Measurements from ENCODE around the gene FYCO1. TPM values are rescaled to one million over a fixed set of nuclear protein-coding genes. Genes with fewer than 3 reads are reported as not detected.

FYCO1 gene
- polyA plus RNA-seq, 1 experiment = 14.2 TPM

DNA sequence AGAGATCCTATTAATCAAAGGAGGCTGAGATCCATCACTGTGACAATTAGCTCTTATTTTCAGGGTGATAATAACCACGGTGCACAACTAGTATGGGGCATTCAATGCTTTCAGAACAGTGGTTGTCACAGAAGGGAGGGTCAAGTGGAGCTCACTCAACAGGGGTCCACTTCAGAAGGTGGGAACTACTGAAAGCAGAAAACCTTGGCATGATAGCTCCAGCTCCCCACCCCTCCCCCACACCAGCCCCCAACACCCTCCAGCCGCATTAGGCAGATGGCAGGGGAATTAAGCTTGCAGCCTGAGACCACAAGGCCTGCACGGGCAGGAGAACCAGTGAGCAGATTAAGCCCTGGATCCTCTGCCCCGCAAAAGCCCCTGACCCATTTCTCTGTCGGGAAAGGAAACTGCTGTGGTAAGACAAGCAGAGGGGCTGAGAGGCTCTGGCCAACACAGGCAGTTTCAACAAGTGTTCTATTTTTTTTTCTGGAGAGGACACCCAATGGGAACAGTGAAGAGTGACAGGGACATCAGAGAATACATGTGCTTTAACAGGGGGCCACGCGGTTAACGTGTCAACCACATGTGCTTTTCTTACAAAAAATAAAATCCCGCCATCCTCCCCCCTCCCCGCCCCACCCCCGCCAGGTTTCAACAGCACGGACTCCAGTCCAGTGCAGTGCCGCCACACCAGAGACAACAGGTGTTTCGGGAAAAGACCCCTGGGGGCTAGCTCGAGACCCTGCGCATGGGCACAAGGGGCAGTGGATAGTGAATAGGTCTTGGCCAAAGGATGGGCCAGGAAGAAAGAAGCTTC is 997 bp downstream of the FYCO1 start:
- ChIA-PET CTCF (interaction anchor here (1.0 to 2.3 kb wide), 2 partner anchors 11 to 30 kb away, joined by 3 to 8 read pairs; no protein-coding TSS in a partner anchor), POLR2A (interaction anchor here (0.5 kb wide), 1 partner anchor 490 kb away, joined by 6 read pairs; no protein-coding TSS in a partner anchor)
- DNase-seq (ENCODE audit: low read depth) = no peak

GRCh38 chr3:45993421-45994027 is 2.1 kb downstream of the FYCO1 start:
- Histone ChIP-seq H3K27me3 (ENCODE audit: control insufficient read depth, insufficient read depth, low read length) (no peaks in the 10 kb centered on the region), H3K4me3 (ENCODE audit: low read depth, low read length) (no peak overlapping the region), H3K36me3 (ENCODE audit: control insufficient read depth, insufficient read depth, low read length) (peaks cover 2% of the 10 kb centered on the region; the same call in 1 of the 2 replicates)
- DNase-seq (ENCODE audit: low read depth) = no peak
- POLR2A ChIA-PET = no interaction called here
- CTCF ChIA-PET = interaction anchor here (0.9 to 1.2 kb wide), 2 partner anchors 28 to 232 kb away, joined by 3 read pairs; no protein-coding TSS in a partner anchor
- TF ChIP-seq, protein P1, sequence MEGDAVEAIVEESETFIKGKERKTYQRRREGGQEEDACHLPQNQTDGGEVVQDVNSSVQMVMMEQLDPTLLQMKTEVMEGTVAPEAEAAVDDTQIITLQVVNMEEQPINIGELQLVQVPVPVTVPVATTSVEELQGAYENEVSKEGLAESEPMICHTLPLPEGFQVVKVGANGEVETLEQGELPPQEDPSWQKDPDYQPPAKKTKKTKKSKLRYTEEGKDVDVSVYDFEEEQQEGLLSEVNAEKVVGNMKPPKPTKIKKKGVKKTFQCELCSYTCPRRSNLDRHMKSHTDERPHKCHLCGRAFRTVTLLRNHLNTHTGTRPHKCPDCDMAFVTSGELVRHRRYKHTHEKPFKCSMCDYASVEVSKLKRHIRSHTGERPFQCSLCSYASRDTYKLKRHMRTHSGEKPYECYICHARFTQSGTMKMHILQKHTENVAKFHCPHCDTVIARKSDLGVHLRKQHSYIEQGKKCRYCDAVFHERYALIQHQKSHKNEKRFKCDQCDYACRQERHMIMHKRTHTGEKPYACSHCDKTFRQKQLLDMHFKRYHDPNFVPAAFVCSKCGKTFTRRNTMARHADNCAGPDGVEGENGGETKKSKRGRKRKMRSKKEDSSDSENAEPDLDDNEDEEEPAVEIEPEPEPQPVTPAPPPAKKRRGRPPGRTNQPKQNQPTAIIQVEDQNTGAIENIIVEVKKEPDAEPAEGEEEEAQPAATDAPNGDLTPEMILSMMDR (IDR thresholded peaks at IDR 0.05; ENCODE audit: insufficient read depth, low read depth, low read length) = no peak

More for the DNA sequence above, 997 bp downstream of the FYCO1 start:
- peaks cover 2% of the 10 kb centered on the region; the same call in 1 of the 2 replicates for H3K36me3 ChIP-seq (ENCODE audit: control insufficient read depth, insufficient read depth, low read length)
- H3K27me3 ChIP-seq (ENCODE audit: control insufficient read depth, insufficient read depth, low read length) = peaks cover under 1% of the 10 kb centered on the region
- peak overlapping the region; percentile 89 for H3K4me3 ChIP-seq (ENCODE audit: low read depth, low read length)
- TF ChIP-seq, protein P1 (IDR thresholded peaks at IDR 0.05; ENCODE audit: insufficient read depth, low read depth, low read length) = no peak

DNA sequence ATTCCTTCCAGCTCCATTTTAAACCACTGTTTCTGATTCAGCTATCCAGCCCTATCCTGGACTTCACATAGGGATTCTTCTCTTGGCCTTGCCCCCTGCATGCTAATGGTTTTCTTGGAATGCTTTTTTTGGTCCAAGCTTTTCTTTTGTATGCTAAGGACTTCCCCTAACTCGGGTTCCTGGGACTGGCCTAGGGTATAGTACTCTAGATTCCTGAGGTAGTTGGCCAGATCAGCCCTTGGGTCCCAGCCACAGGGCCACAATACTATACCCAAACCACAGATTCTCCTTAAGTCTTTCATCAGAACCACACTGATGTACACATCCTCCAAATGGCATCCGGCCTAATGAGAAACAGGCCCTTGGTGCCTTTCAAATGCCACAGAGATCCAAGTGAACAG is 2.8 kb downstream of the FYCO1 start:
- ChIA-PET POLR2A (no interaction called here), CTCF (interaction anchor here (1.0 to 1.2 kb wide), 2 partner anchors 29 to 54 kb away, joined by 3 read pairs; no protein-coding TSS in a partner anchor)
- Histone ChIP-seq H3K4me3 (ENCODE audit: low read depth, low read length) (no peak overlapping the region), H3K36me3 (ENCODE audit: control insufficient read depth, insufficient read depth, low read length) (peaks cover 2% of the 10 kb centered on the region; the same call in 1 of the 2 replicates), H3K27me3 (ENCODE audit: control insufficient read depth, insufficient read depth, low read length) (no peaks in the 10 kb centered on the region)
- TF ChIP-seq, protein P1 (IDR thresholded peaks at IDR 0.05; ENCODE audit: insufficient read depth, low read depth, low read length) = no peak
- DNase-seq (ENCODE audit: low read depth) = peak; percentile 85

DNA sequence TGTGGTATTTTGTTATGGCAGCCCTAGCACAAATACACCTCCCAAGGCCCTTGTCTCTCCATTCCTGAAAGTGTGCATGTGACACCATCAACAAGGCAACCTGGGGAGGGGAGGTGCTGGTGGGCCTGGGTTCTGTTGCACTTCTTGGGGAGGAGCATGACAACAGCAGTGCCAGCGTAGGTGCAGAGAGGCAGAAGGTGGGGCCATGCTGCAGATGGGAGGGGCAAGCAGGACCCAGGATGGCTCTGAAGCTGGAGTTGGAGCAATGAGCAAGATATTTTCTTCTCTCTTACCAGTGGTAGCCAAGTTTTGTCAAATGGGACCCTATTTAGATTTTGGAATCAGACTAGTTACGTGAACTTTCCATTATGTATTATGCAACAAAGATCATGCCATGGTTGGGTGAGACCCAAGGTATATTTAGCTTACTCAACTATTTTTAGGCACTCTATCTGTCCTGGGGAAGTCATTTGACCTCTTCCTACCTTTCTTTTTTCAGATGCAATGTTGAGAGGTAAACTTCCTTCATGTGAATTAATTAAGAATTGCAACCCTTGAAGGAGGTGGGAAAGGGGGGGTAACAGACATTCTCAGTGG is 3.4 kb downstream of the FYCO1 start:
- POLR2A ChIA-PET = no interaction called here
- DNase-seq (ENCODE audit: low read depth) = no peak
- TF ChIP-seq, protein P1 (IDR thresholded peaks at IDR 0.05; ENCODE audit: insufficient read depth, low read depth, low read length) = no peak
- peaks cover 2% of the 10 kb centered on the region; the same call in 1 of the 2 replicates for H3K36me3 ChIP-seq (ENCODE audit: control insufficient read depth, insufficient read depth, low read length)
- no peak overlapping the region for H3K4me3 ChIP-seq (ENCODE audit: low read depth, low read length)
- H3K27me3 ChIP-seq (ENCODE audit: control insufficient read depth, insufficient read depth, low read length) = no peaks in the 10 kb centered on the region
- CTCF ChIA-PET = interaction anchor here (1.0 to 1.2 kb wide), 2 partner anchors 30 to 53 kb away, joined by 3 read pairs; no protein-coding TSS in a partner anchor

Data from BJ (cell line).